Thyroid gland (tissue), 4 donors: ENCODE measurements around the gene CHD6. TPM values are rescaled to one million over a fixed set of nuclear protein-coding genes. Genes with fewer than 3 reads are reported as not detected.

ENCODE experiments used
- DNase-seq, 2 donors: peaks; one replicate each; pipeline ENCODE4 v3.0.0-alpha.2; 2019
- H3K27ac ChIP-seq, 3 donors: fragments of 200-600 bp; sonication (generic); 1 replicate in 2 of 3; 2 replicates in 1 of 3; pipeline ENCODE4 v1.5.1; 2016 to 2019; ENCODE audit warnings: mild to moderate bottlenecking in 1 of 3, moderate library complexity in 1 of 3
- H3K27me3 ChIP-seq: fragments of 200-600 bp; sonication (generic); one replicate; pipeline ENCODE4 v1.5.1; 2019
- H3K36me3 ChIP-seq, 2 donors: fragments of 200-600 bp; sonication (generic); one replicate each; pipeline ENCODE4 v1.5.1; 2016 to 2019
- H3K4me1 ChIP-seq, 2 donors: fragments of 200-600 bp; sonication (generic); one replicate each; pipeline ENCODE4 v1.5.1; 2017 to 2019
- H3K4me3 ChIP-seq, 3 donors: fragments of 200-600 bp; sonication (generic); replicated peaks in 1 of 3; 1 replicate in 2 of 3; 2 replicates in 1 of 3; pipeline ENCODE4 v1.5.1; 2016; ENCODE audit warnings: mild to moderate bottlenecking in 1 of 3
- H3K9me3 ChIP-seq: fragments of 200-600 bp; sonication (generic); one replicate; pipeline ENCODE4 v1.5.1; 2017
- CTCF ChIP-seq, 6 experiments: fragments of 200-600 bp in 3 of 6; fragments of 450-650 bp in 3 of 6; sonication (generic) in 3 of 6; IDR thresholded peaks; one replicate each; pipeline ENCODE4 v1.5.1; 2016 to 2019; ENCODE audit warnings: antibody characterized with exemption in 6 of 6, mild to moderate bottlenecking in 2 of 6, inconsistent platforms in 1 of 6, moderate library complexity in 1 of 6
- POLR2A ChIP-seq, 2 donors: fragments of 450-650 bp; IDR thresholded peaks; one replicate each; pipeline ENCODE4 v1.6.1; 2017; ENCODE audit warnings: antibody characterized with exemption in 2 of 2, mild to moderate bottlenecking in 2 of 2, moderate library complexity in 1 of 2
- WGBS, 2 donors: methylation state at CpG; one replicate each; pipeline ENCODE4 v1.1.5; 2017; 5-methylcytosine and 5-hydroxymethylcytosine counted together
- intact Hi-C: fragments of 100-400 bp; cut with DNase I; formaldehyde crosslinking; loops from one replicate; pipeline ENCODE4 v1.15.1; 2023
- total RNA-seq, 4 donors: library from RNA; depleted of rRNA; stranded (reverse); fragments of >200 nt; gene quantifications; one replicate each; pipeline ENCODE4 v1.2.3, GENCODE V29; 2016

CHD6 gene
- total RNA-seq, 4 donors from 2014 or later = 58.0 to 104 (median 81.6) TPM

- DNase-seq = no peak
- WGBS, 2 donors = 76 to 81% methylated on average over 5 of the region's 5 CpGs
- Histone ChIP-seq H3K9me3 (no peaks in the 10 kb centered on the region), H3K36me3 (no peaks in the 10 kb centered on the region), H3K4me1 (peaks cover 16 to 22% of the 10 kb centered on the region in 2 donors), H3K4me3 (no peak overlapping the region), H3K27ac (peak overlapping the region in 1 of 3 donors; percentile 38), H3K27me3 (no peaks in the 10 kb centered on the region)
- intact Hi-C loops = no loop called here
- TF ChIP-seq POLR2A (IDR thresholded peaks at IDR 0.05) (no peak), CTCF (IDR thresholded peaks at IDR 0.05) (no peak)
Observed at GRCh38 chr20:41510847-41511450, 107.2 kb downstream of the CHD6 start.

- intact Hi-C loops = no loop called here
- no peak overlapping the region for H3K4me3 ChIP-seq
- H3K4me1 ChIP-seq = peaks cover 16 to 22% of the 10 kb centered on the region in 2 donors
- 46 to 60% methylated on average over 7 of the region's 7 CpGs for WGBS, 2 donors
- H3K27ac ChIP-seq = peak overlapping the region in 2 of 3 donors; percentile 38 to 64
- DNase-seq = peak; percentile 22 to 33
- no peaks in the 10 kb centered on the region for H3K27me3 ChIP-seq
- no peaks in the 10 kb centered on the region for H3K9me3 ChIP-seq
- H3K36me3 ChIP-seq = no peaks in the 10 kb centered on the region
- no peak for TF ChIP-seq CTCF (IDR thresholded peaks at IDR 0.05)
- no peak for TF ChIP-seq POLR2A (IDR thresholded peaks at IDR 0.05)
Observed at GRCh38 chr20:41510224-41510623, 108.0 kb downstream of the CHD6 start.

- Histone ChIP-seq H3K27ac (peak overlapping the region; percentile 6 to 64 (median 40)), H3K27me3 (no peaks in the 10 kb centered on the region), H3K9me3 (no peaks in the 10 kb centered on the region), H3K36me3 (no peaks in the 10 kb centered on the region), H3K4me3 (no peak overlapping the region), H3K4me1 (peaks cover 16 to 22% of the 10 kb centered on the region in 2 donors)
- intact Hi-C loops = no loop called here
- 32 to 35% methylated on average over 9 of the region's 9 CpGs for WGBS, 2 donors
- DNase-seq = peak; percentile 63 to 72
- TF ChIP-seq POLR2A (IDR thresholded peaks at IDR 0.05) (no peak), CTCF (IDR thresholded peaks at IDR 0.05) (no peak)
Observed at GRCh38 chr20:41509316-41510200, 108.6 kb downstream of the CHD6 start.

GRCh38 chr20:41508335-41508734 lies 109.8 kb downstream of the CHD6 start:
- Histone ChIP-seq H3K4me3 (no peak overlapping the region), H3K36me3 (no peaks in the 10 kb centered on the region), H3K4me1 (peaks cover 16 to 22% of the 10 kb centered on the region in 2 donors), H3K27me3 (no peaks in the 10 kb centered on the region), H3K27ac (no peak overlapping the region), H3K9me3 (no peaks in the 10 kb centered on the region)
- intact Hi-C loops = no loop called here
- no peak for DNase-seq
- WGBS, 2 donors = 82 to 84% methylated on average over 6 of the region's 6 CpGs
- no peak for TF ChIP-seq POLR2A (IDR thresholded peaks at IDR 0.05)
- no peak for TF ChIP-seq CTCF (IDR thresholded peaks at IDR 0.05)

GRCh38 chr20:41507851-41508250 lies 110.3 kb downstream of the CHD6 start:
- intact Hi-C loops = no loop called here
- no peak for TF ChIP-seq POLR2A (IDR thresholded peaks at IDR 0.05)
- no peak for TF ChIP-seq CTCF (IDR thresholded peaks at IDR 0.05)

More at GRCh38 chr20:41507851-41508250, 110.3 kb downstream of the CHD6 start:
- no peak for DNase-seq
- Histone ChIP-seq H3K36me3 (no peaks in the 10 kb centered on the region), H3K27ac (no peak overlapping the region), H3K9me3 (no peaks in the 10 kb centered on the region), H3K4me1 (peaks cover 16 to 22% of the 10 kb centered on the region in 2 donors), H3K27me3 (no peaks in the 10 kb centered on the region), H3K4me3 (no peak overlapping the region)
